Calu3 (cell line): ENCODE data around the gene MAP3K14. TPM values are rescaled to one million over a fixed set of nuclear protein-coding genes. Genes with fewer than 3 reads are reported as not detected.

Experiments used
- BruUV-seq: library from RNA; stranded (reverse); fragments of 400-500 nt; replicated peaks from 2 replicates; lab custom pipeline; 2021; lab: Mats Ljungman, UMichigan
- CTCF ChIA-PET: fragments of 300-600 bp; sonication (Branson Sonifier 250); formaldehyde crosslinking; loops from one replicate; lab custom pipeline; 2022; ENCODE audit warnings: antibody characterized with exemption; lab: Charles Lee
- DNase-seq: peaks from one replicate; pipeline ENCODE4 v3.0.0; 2022
- H3K27ac Mint-ChIP-seq: one replicate; pipeline ENCODE4 v1.8.0; 2022; ENCODE audit warnings: mixed read lengths; ENCODE audit not compliant: unreplicated experiment
- H3K27me3 Mint-ChIP-seq: one replicate; pipeline ENCODE4 v1.8.0; 2022; ENCODE audit warnings: mixed read lengths; ENCODE audit not compliant: unreplicated experiment
- H3K36me3 Mint-ChIP-seq: one replicate; pipeline ENCODE4 v1.8.0; 2022; ENCODE audit warnings: mild to moderate bottlenecking, moderate library complexity, mixed read lengths; ENCODE audit not compliant: insufficient read depth, unreplicated experiment
- H3K4me1 Mint-ChIP-seq: one replicate; pipeline ENCODE4 v1.8.0; 2022; ENCODE audit warnings: mild to moderate bottlenecking, low read depth, mixed read lengths; ENCODE audit not compliant: unreplicated experiment
- H3K4me3 Mint-ChIP-seq: one replicate; pipeline ENCODE4 v1.8.0; 2022; ENCODE audit warnings: mild to moderate bottlenecking, low read depth, moderate library complexity, mixed read lengths; ENCODE audit not compliant: unreplicated experiment
- H3K9me3 Mint-ChIP-seq: one replicate; pipeline ENCODE4 v1.8.0; 2022; ENCODE audit warnings: low read depth, mixed read lengths; ENCODE audit not compliant: unreplicated experiment
- intact Hi-C: fragments of 100-400 bp; cut with micrococcal nuclease; formaldehyde crosslinking; loops from one replicate; pipeline ENCODE4 v1.10.0; 2022; ENCODE audit not compliant: unreplicated experiment
- total RNA-seq: library from RNA; stranded (reverse); gene quantifications from 2 replicates; pipeline ENCODE4 v1.2.3, GENCODE V29; 2022
- TF ChIP-seq, protein P1 (sequence below): fragments of 200-600 bp; IDR thresholded peaks from one replicate; pipeline ENCODE4 v1.8.0; 2022; ENCODE audit warnings: antibody characterized with exemption; ENCODE audit not compliant: unreplicated experiment

The MAP3K14 gene
- total RNA-seq, 1 experiment from 2014 or later: 26.7 TPM

DNA sequence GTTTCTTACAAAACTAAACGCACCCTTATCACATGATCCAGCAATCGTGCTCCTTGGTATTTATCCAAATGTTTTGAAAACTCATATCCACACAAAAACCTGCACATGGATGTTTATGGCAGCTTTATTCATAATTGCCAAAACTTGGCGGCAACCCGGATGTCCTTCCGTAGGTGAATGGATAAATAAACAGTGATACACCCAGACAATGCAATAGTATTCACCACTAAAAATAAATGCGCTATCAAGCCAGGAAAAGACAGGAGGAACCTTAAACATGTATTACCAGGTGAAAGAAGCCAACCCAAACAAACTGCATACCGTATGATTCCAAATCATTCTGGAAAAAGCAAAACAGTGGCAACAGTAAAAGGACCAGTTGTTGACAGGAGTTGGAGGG is 64.9 kb downstream of the MAP3K14 start:
- CTCF ChIA-PET: no interaction called here
- Mint-ChIP-seq H3K27ac (no peak overlapping the region), H3K9me3 (no peaks in the 10 kb centered on the region), H3K27me3 (no peaks in the 10 kb centered on the region), H3K4me1 (peaks cover 3% of the 10 kb centered on the region), H3K36me3 (peaks cover 58% of the 10 kb centered on the region), H3K4me3 (no peak overlapping the region)
- no peak for DNase-seq
- intact Hi-C loops: no loop called here
- no TSS peak for BruUV-seq
- TF ChIP-seq, protein P1, sequence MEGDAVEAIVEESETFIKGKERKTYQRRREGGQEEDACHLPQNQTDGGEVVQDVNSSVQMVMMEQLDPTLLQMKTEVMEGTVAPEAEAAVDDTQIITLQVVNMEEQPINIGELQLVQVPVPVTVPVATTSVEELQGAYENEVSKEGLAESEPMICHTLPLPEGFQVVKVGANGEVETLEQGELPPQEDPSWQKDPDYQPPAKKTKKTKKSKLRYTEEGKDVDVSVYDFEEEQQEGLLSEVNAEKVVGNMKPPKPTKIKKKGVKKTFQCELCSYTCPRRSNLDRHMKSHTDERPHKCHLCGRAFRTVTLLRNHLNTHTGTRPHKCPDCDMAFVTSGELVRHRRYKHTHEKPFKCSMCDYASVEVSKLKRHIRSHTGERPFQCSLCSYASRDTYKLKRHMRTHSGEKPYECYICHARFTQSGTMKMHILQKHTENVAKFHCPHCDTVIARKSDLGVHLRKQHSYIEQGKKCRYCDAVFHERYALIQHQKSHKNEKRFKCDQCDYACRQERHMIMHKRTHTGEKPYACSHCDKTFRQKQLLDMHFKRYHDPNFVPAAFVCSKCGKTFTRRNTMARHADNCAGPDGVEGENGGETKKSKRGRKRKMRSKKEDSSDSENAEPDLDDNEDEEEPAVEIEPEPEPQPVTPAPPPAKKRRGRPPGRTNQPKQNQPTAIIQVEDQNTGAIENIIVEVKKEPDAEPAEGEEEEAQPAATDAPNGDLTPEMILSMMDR: no peak

DNA sequence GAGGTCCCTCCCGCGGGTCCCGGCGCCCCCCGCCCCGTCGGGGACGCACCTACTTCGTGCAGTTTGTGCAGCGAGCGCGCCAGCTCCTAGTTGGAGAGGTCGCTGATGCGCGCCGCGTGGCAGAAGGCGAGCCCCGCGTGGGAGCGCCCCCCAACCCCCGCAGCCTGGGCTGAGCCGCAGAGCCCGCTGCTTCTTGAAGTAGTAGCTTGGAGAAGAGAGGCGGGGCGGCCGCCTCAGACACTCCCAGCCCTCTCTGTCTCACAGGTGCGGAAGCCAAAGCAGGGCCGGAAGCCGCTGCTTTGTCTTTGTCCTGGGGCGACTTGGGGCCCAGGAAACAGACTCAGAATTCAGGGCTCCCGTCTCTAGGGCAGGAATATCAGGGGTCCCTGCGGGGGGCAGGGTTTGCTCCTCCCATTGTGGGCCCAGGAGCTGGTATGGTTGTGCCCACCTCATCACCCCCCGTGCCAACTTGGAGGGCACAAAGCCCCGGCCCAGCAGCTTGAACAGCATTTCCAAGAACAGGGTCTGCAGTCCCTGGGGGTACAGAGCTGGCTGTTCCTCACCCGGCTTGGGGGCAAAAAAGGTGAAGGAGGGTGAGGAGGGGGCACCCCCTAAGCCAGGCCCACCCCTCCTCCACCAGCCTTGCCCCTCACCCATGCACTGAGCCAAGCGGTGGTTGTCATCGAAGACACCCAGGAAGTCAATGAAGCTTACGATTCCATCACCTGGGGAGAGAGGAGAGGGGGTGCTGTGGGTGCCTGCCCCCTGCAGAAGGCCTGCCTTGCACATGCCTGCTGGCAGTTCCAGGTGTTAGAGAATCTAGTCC is 68.5 kb downstream of the MAP3K14 start:
- Mint-ChIP-seq H3K4me3 (peak overlapping the region; percentile 97), H3K4me1 (peaks cover 10% of the 10 kb centered on the region), H3K36me3 (peaks cover 57% of the 10 kb centered on the region), H3K27ac (peak overlapping the region; percentile 89), H3K9me3 (no peaks in the 10 kb centered on the region), H3K27me3 (no peaks in the 10 kb centered on the region)
- TF ChIP-seq, protein P1: no peak
- intact Hi-C loops: no loop called here
- peak; percentile 77 for DNase-seq
- CTCF ChIA-PET: interaction anchor here (0.8 to 2.9 kb wide), 9 partner anchors 9 to 137 kb away, joined by 3 to 14 read pairs (median 4); partner anchors contain the start of gene ACBD4
- TSS peak; percentile 31 for BruUV-seq

DNA sequence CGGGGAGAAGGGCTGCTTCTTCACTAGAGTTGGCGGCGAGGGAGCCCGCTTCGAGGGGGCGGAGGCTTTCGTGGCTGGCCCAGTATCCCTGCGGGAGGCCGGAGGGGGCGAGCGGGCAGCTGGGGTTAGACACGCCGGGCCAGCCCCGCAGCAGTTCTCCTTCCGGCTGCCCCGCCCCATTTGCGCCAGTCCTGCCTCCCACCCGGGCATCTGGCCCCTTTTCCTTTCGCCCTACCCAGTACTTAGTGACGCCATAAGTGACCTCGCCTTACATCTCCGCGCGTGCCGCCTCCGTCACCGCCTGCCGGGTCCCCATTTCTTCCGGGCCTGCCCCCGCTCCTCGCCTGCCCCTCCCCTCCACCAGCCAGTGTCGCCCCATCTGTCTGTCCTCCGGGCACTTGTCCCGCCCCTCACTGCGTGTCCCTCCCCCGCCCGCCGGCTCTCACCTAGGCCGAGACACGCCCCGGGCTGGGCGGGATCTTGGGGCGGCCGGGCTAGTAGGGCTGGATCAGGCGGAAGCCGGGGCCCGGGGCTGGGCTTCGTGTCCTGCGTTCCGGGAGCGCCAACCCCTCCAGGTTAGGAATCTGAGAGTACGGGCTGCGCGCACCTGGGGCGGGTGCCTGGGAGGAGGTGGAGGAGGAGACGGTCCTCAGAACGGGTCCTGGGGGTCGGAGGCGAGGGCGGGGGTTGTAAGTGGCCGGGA is 69.2 kb downstream of the MAP3K14 start:
- Mint-ChIP-seq H3K4me3 (peak overlapping the region; percentile 97), H3K9me3 (no peaks in the 10 kb centered on the region), H3K4me1 (peaks cover 10% of the 10 kb centered on the region), H3K27ac (peak overlapping the region; percentile 89), H3K36me3 (peaks cover 55% of the 10 kb centered on the region), H3K27me3 (no peaks in the 10 kb centered on the region)
- DNase-seq: peak; percentile 100
- no TSS peak for BruUV-seq
- CTCF ChIA-PET: interaction anchor here (0.6 to 2.9 kb wide), 14 partner anchors 10 to 745 kb away, joined by 3 to 14 read pairs (median 3); partner anchors contain the start of gene ACBD4
- intact Hi-C loops: no loop called here
- TF ChIP-seq, protein P1: no peak

DNA sequence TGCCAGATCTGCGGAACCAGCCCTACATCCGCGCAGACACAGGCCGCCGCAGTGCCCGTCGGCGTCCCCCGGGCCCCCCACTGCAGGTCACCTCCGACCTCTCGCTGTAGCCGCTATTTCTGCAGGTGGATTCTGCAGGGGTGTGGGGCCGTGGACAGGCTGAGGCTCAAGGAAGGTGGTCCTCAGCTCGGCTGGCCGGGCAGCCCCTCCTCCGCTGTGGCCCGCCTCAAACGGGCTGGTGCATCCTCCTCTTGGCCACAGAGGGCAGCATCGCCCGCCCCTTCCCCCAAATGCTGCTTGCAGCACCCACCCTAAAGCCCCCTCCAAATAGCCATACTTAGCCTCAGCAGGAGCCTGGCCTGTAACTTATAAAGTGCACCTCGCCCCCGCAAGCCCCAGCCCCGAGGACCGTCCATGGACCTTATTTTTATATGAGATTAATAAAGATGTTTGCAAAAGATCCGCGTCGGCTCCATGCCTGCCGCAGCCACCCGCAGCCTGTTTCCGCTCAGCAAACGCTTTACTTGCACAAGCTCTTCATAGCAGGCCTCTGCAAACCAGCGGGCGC is 69.9 kb downstream of the MAP3K14 start:
- TSS peak; percentile 46 for BruUV-seq

More for the DNA sequence above, 69.9 kb downstream of the MAP3K14 start:
- Mint-ChIP-seq H3K36me3 (peaks cover 58% of the 10 kb centered on the region), H3K9me3 (no peaks in the 10 kb centered on the region), H3K27me3 (no peaks in the 10 kb centered on the region), H3K4me1 (peaks cover 10% of the 10 kb centered on the region), H3K4me3 (peak overlapping the region; percentile 97), H3K27ac (peak overlapping the region; percentile 89)
- CTCF ChIA-PET: interaction anchor here (0.6 to 2.9 kb wide), 12 partner anchors 17 to 138 kb away, joined by 3 to 14 read pairs (median 4); partner anchors contain the start of gene ACBD4
- intact Hi-C loops: no loop called here
- peak; percentile 77 for DNase-seq
- TF ChIP-seq, protein P1: peak; percentile 80
